GM23338 (cell line): Measurements from ENCODE around the gene SH3RF2. TPM values are rescaled to one million over a fixed set of nuclear protein-coding genes. Genes with fewer than 3 reads are reported as not detected.

Experiments used
- ATAC-seq: fragments of 200-7000 bp; cut with Tn5 transposase; 3 replicates; pipeline ENCODE4 v1.9.1; 2020
- DNase-seq: peaks from one replicate; pipeline ENCODE4 v3.0.0-alpha.2; 2015; ENCODE audit warnings: low spot score
- H2AFZ ChIP-seq: fragments of 200-600 bp; sonication (generic); 2 replicates; pipeline ENCODE4 v1.8.0; 2016; ENCODE audit warnings: antibody characterized with exemption, mild to moderate bottlenecking, moderate library complexity
- H3F3A ChIP-seq: fragments of 200-600 bp; sonication (generic); replicated peaks from 2 replicates; pipeline ENCODE4 v1.8.0; 2017; ENCODE audit warnings: antibody characterized with exemption, mixed run types, low read depth
- H3K27ac ChIP-seq: fragments of 200-600 bp; sonication (generic); 2 replicates; pipeline ENCODE4 v1.6.1; 2016; ENCODE audit warnings: low read depth
- H3K27me3 ChIP-seq: fragments of 200-600 bp; sonication (generic); 2 replicates; pipeline ENCODE4 v1.8.0; 2016; ENCODE audit warnings: mild to moderate bottlenecking, mixed run types, moderate library complexity; ENCODE audit not compliant: insufficient read depth
- H3K36me3 ChIP-seq: fragments of 200-600 bp; sonication (generic); 2 replicates; pipeline ENCODE4 v1.8.0; 2016; ENCODE audit warnings: mild to moderate bottlenecking; ENCODE audit not compliant: insufficient read depth
- H3K4me1 ChIP-seq: fragments of 200-600 bp; sonication (generic); 2 replicates; pipeline ENCODE4 v1.8.0; 2016; ENCODE audit warnings: mild to moderate bottlenecking, moderate library complexity; ENCODE audit not compliant: insufficient read depth
- H3K4me2 ChIP-seq: fragments of 200-600 bp; sonication (generic); 2 replicates; pipeline ENCODE4 v1.7.1; 2017; ENCODE audit warnings: mixed run types
- H3K4me3 ChIP-seq: fragments of 200-600 bp; sonication (generic); 2 replicates; pipeline ENCODE4 v1.6.1; 2016; ENCODE audit warnings: mixed run types
- H3K79me2 ChIP-seq: fragments of 200-600 bp; sonication (generic); replicated peaks from 2 replicates; pipeline ENCODE4 v1.8.0; 2017; ENCODE audit warnings: mild to moderate bottlenecking; ENCODE audit not compliant: insufficient read depth
- H3K9me2 ChIP-seq: fragments of 200-600 bp; sonication (generic); 2 replicates; pipeline ENCODE4 v1.8.0; 2017; ENCODE audit not compliant: insufficient read depth
- H4K20me1 ChIP-seq: fragments of 200-600 bp; sonication (generic); replicated peaks from 2 replicates; pipeline ENCODE4 v1.8.0; 2017; ENCODE audit warnings: mild to moderate bottlenecking; ENCODE audit not compliant: insufficient read depth
- H3K27ac Mint-ChIP-seq: 2 replicates; pipeline ENCODE4 v1.8.0; 2020; ENCODE audit warnings: inconsistent platforms, mild to moderate bottlenecking, moderate library complexity, mixed read lengths
- H3K27me3 Mint-ChIP-seq: 3 replicates; pipeline ENCODE4 v1.8.0; 2022; ENCODE audit warnings: low read depth, mild to moderate bottlenecking, moderate library complexity, mixed read lengths, inconsistent platforms; ENCODE audit not compliant: insufficient read depth, poor library complexity
- H3K36me3 Mint-ChIP-seq: 3 replicates; pipeline ENCODE4 v1.8.0; 2021; ENCODE audit warnings: low read depth, mild to moderate bottlenecking, inconsistent platforms, moderate library complexity, mixed read lengths
- H3K4me1 Mint-ChIP-seq: 3 replicates; pipeline ENCODE4 v1.8.0; 2020; ENCODE audit warnings: mild to moderate bottlenecking, inconsistent platforms, mixed read lengths
- H3K4me3 Mint-ChIP-seq: 3 replicates; pipeline ENCODE4 v1.8.0; 2021; ENCODE audit warnings: moderate library complexity, mild to moderate bottlenecking, inconsistent platforms, mixed read lengths
- H3K9me3 Mint-ChIP-seq: 3 replicates; pipeline ENCODE4 v1.8.0; 2020; ENCODE audit warnings: moderate library complexity, mild to moderate bottlenecking, inconsistent platforms, mixed read lengths
- EZH2phosphoT487 ChIP-seq: fragments of 200-600 bp; sonication (generic); IDR thresholded peaks from one replicate; pipeline ENCODE4 v1.8.1; 2018; ENCODE audit warnings: antibody characterized with exemption; ENCODE audit not compliant: unreplicated experiment
- JUNB ChIP-seq: IDR thresholded peaks from one replicate; pipeline ENCODE4 v1.6.1; 2016; ENCODE audit warnings: antibody characterized with exemption; ENCODE audit not compliant: unreplicated experiment
- NANOG ChIP-seq: IDR thresholded peaks from 2 replicates; pipeline ENCODE4 v1.6.1; 2016; ENCODE audit warnings: antibody characterized with exemption, borderline replicate concordance
- POLR2AphosphoS5 ChIP-seq: IDR thresholded peaks from 2 replicates; pipeline ENCODE4 v1.6.1; 2016; ENCODE audit warnings: antibody characterized with exemption, low read depth
- STAT1 ChIP-seq: IDR thresholded peaks from one replicate; pipeline ENCODE4 v1.6.1; 2016; ENCODE audit warnings: antibody characterized with exemption; ENCODE audit not compliant: unreplicated experiment
- ZNF114 ChIP-seq: fragments of 250-450 bp; sonication (Bioruptor Pico); IDR thresholded peaks from 2 replicates; pipeline ENCODE4 v1.5.0; 2020; ENCODE audit warnings: mild to moderate bottlenecking, moderate library complexity
- polyA plus RNA-seq: library from polyadenylated mRNA; unstranded; fragments of >200 nt; fragmentation: Nextera tagmentation; extraction: Ambion mirVana; gene quantifications from 2 replicates; pipeline ENCODE4 v1.2.1, GENCODE V29; 2016
- total RNA-seq: library from RNA; depleted of rRNA; stranded (reverse); fragments of >200 nt; shearing (Covaris generic); gene quantifications from 2 replicates; pipeline ENCODE4 v1.2.3, GENCODE V29; 2014
- TF ChIP-seq, protein P1 (sequence below), 2 experiments: fragments of 200-600 bp in 1 of 2; sonication (generic) in 1 of 2; conservative IDR thresholded peaks; 2 replicates each; pipeline versions ENCODE4 v1.5.1 to v1.6.1; 2016 to 2017; ENCODE audit warnings: antibody characterized with exemption in 2 of 2, low read depth in 2 of 2, mild to moderate bottlenecking in 2 of 2, moderate library complexity in 1 of 2
- TF ChIP-seq, protein P2 (sequence below): IDR thresholded peaks from one replicate; pipeline ENCODE4 v1.6.1; 2018; ENCODE audit warnings: antibody characterized with exemption; ENCODE audit not compliant: unreplicated experiment

SH3RF2 gene
- total and polyA plus RNA-seq, 2 experiments from 2014 or later, result 1.7 to 2.4 TPM

DNA sequence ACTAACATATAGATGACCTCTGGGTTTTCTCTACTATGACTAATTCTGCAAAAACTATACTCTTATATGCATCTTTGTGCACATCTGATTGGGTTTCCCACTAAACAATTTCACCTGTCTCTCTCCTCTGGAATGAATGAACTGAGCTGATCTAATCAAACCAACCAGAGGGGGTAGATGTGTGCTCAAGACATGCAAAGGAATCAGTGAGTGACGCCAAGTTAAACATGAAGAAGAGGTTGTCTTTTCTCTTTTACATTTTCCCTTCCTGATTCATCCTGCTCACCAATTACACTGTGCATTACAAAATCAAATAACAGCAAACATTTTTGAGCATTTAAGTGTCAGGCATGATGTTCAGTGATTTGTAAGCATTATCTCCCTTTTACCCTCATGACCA is 34.0 kb upstream of the SH3RF2 start:
- no peak for ATAC-seq

DNA sequence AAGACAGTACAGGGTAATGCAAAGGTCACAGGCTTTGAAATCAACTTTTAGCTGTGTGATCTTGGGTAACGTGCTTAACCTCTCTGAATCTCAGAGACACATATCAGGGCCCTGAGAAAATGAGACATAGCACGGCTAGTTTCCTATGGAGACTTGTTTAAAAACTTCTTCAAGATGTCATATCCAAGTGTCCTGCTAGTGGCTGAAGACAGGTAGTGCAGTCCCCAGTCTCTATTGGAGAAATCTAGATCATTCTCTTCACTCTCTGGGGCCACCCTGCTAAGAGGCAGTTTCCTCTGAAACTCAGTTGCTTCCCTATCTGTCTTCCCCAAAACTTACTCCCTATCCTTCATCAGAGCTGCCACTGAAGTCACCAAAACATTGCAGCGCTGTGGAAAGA is 33.3 kb upstream of the SH3RF2 start:
- Histone ChIP-seq H3K36me3 (no peaks in the 10 kb centered on the region), H2AFZ (no peak overlapping the region), H3K4me3 (no peak overlapping the region), H4K20me1 (no peaks in the 10 kb centered on the region), H3K4me1 (0 out of 2 replicates have a peak, but pooled peaks cover 3% of the 10 kb centered on the region), H3K27me3 (no peaks in the 10 kb centered on the region), H3F3A (no peaks in the 10 kb centered on the region), H3K4me2 (no peak overlapping the region), H3K9me2 (0 out of 2 replicates have a peak, but pooled peaks cover 4% of the 10 kb centered on the region), H3K27ac (no peak overlapping the region), H3K79me2 (no peaks in the 10 kb centered on the region)
- Mint-ChIP-seq H3K27ac (no peak overlapping the region), H3K36me3 (peaks cover 4% of the 10 kb centered on the region; the same call in 2 of the 3 replicates), H3K4me3 (no peak overlapping the region), H3K27me3 (peaks cover 3% of the 10 kb centered on the region), H3K4me1 (peaks cover 1% of the 10 kb centered on the region), H3K9me3 (peaks cover 8% of the 10 kb centered on the region; the same call in 2 of the 3 replicates)
- TF ChIP-seq STAT1, result no peak
- TF ChIP-seq, protein P1, sequence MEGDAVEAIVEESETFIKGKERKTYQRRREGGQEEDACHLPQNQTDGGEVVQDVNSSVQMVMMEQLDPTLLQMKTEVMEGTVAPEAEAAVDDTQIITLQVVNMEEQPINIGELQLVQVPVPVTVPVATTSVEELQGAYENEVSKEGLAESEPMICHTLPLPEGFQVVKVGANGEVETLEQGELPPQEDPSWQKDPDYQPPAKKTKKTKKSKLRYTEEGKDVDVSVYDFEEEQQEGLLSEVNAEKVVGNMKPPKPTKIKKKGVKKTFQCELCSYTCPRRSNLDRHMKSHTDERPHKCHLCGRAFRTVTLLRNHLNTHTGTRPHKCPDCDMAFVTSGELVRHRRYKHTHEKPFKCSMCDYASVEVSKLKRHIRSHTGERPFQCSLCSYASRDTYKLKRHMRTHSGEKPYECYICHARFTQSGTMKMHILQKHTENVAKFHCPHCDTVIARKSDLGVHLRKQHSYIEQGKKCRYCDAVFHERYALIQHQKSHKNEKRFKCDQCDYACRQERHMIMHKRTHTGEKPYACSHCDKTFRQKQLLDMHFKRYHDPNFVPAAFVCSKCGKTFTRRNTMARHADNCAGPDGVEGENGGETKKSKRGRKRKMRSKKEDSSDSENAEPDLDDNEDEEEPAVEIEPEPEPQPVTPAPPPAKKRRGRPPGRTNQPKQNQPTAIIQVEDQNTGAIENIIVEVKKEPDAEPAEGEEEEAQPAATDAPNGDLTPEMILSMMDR (conservative IDR thresholded peaks at IDR 0.05; ENCODE audit: low read depth in 2 of 2), result peak in 1 of 2 experiments; percentile 46; a peak in 2 of 4 replicates
- DNase-seq, result peak; percentile 43
- peak; percentile 43; the same call in 1 of the 3 replicates for ATAC-seq

More for the DNA sequence above, 34.0 kb upstream of the SH3RF2 start:
- Mint-ChIP-seq H3K9me3 (peaks cover 8% of the 10 kb centered on the region; the same call in 2 of the 3 replicates), H3K4me1 (no peaks in the 10 kb centered on the region), H3K4me3 (no peak overlapping the region), H3K27me3 (peaks cover 3% of the 10 kb centered on the region), H3K27ac (no peak overlapping the region), H3K36me3 (peaks cover 4% of the 10 kb centered on the region; the same call in 2 of the 3 replicates)
- no peak overlapping the region for H3K4me2 ChIP-seq
- no peaks in the 10 kb centered on the region for H3K27me3 ChIP-seq
- no peaks in the 10 kb centered on the region for H3K79me2 ChIP-seq
- no peak overlapping the region for H3K27ac ChIP-seq
- no peaks in the 10 kb centered on the region for H3K36me3 ChIP-seq
- 0 out of 2 replicates have a peak, but pooled peaks cover 4% of the 10 kb centered on the region for H3K9me2 ChIP-seq
- TF ChIP-seq, protein P2, sequence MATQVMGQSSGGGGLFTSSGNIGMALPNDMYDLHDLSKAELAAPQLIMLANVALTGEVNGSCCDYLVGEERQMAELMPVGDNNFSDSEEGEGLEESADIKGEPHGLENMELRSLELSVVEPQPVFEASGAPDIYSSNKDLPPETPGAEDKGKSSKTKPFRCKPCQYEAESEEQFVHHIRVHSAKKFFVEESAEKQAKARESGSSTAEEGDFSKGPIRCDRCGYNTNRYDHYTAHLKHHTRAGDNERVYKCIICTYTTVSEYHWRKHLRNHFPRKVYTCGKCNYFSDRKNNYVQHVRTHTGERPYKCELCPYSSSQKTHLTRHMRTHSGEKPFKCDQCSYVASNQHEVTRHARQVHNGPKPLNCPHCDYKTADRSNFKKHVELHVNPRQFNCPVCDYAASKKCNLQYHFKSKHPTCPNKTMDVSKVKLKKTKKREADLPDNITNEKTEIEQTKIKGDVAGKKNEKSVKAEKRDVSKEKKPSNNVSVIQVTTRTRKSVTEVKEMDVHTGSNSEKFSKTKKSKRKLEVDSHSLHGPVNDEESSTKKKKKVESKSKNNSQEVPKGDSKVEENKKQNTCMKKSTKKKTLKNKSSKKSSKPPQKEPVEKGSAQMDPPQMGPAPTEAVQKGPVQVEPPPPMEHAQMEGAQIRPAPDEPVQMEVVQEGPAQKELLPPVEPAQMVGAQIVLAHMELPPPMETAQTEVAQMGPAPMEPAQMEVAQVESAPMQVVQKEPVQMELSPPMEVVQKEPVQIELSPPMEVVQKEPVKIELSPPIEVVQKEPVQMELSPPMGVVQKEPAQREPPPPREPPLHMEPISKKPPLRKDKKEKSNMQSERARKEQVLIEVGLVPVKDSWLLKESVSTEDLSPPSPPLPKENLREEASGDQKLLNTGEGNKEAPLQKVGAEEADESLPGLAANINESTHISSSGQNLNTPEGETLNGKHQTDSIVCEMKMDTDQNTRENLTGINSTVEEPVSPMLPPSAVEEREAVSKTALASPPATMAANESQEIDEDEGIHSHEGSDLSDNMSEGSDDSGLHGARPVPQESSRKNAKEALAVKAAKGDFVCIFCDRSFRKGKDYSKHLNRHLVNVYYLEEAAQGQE, result no peak
- TF ChIP-seq POLR2AphosphoS5, result no peak
- no peak for TF ChIP-seq NANOG
- no peak for TF ChIP-seq JUNB
- no peak for TF ChIP-seq ZNF114
- TF ChIP-seq EZH2phosphoT487, result no peak
- TF ChIP-seq, protein P1 (conservative IDR thresholded peaks at IDR 0.05; ENCODE audit: low read depth in 2 of 2), result no peak
- no peak for TF ChIP-seq STAT1
- H3F3A ChIP-seq, result no peaks in the 10 kb centered on the region
- H4K20me1 ChIP-seq, result no peaks in the 10 kb centered on the region
- no peak overlapping the region for H2AFZ ChIP-seq
- no peaks in the 10 kb centered on the region for H3K4me1 ChIP-seq
- no peak for DNase-seq
- no peak overlapping the region for H3K4me3 ChIP-seq
